GM20000 (cell line): Measurements from ENCODE around the gene CARMIL3.
"Not testable (repeated sequence)": the region's sequence is repeated elsewhere in the genome, so short reads cannot be mapped to it uniquely, and the experiment has no call there.

ENCODE experiments used
- DNase-seq: peaks from one replicate; pipeline ENCODE4 v3.0.0; 2012; ENCODE audit warnings: low spot score
- CTCF ChIP-seq: IDR thresholded peaks from 2 replicates; pipeline ENCODE4 v1.5.1; 2012; ENCODE audit warnings: mild to moderate bottlenecking, control low read depth; ENCODE audit errors: extremely low read depth, missing control alignments

CARMIL3 gene

GRCh38 chr14:24032727-24033418 lies 18.9 kb upstream of the CARMIL3 start:
- no peak for DNase-seq
- no peak for TF ChIP-seq CTCF

GRCh38 chr14:24035769-24036168 lies 16.0 kb upstream of the CARMIL3 start:
- DNase-seq: not testable (repeated sequence)

GRCh38 chr14:24036169-24036962 lies 15.4 kb upstream of the CARMIL3 start:
- DNase-seq: peak; percentile 81
- peak; percentile 82 for TF ChIP-seq CTCF

- not testable (repeated sequence) for DNase-seq
These were observed 14.7 kb upstream of the CARMIL3 start for GRCh38 chr14:24036963-24037657.

GRCh38 chr14:24037658-24038037 lies 14.2 kb upstream of the CARMIL3 start:
- no peak for TF ChIP-seq CTCF
- no peak for DNase-seq

- DNase-seq: no peak
- no peak for TF ChIP-seq CTCF
These were observed 13.1 kb upstream of the CARMIL3 start for GRCh38 chr14:24038686-24039085.

- TF ChIP-seq CTCF: no peak
- no peak for DNase-seq
These were observed 11.1 kb upstream of the CARMIL3 start for GRCh38 chr14:24040692-24041091.

- TF ChIP-seq CTCF: no peak
These were observed 9.1 kb upstream of the CARMIL3 start for GRCh38 chr14:24042746-24043145.

GRCh38 chr14:24049002-24049401 lies 2.8 kb upstream of the CARMIL3 start:
- DNase-seq: not testable (repeated sequence)

More at GRCh38 chr14:24042746-24043145, 9.1 kb upstream of the CARMIL3 start:
- no peak for DNase-seq

- not testable (repeated sequence) for DNase-seq
These were observed 1.1 kb upstream of the CARMIL3 start for GRCh38 chr14:24050753-24051152.
